ENCODE results near the gene ITGB1. TPM values are rescaled to one million over a fixed set of nuclear protein-coding genes. Genes with fewer than 3 reads are reported as not detected.
"Not testable (repeated sequence)": the region's sequence is repeated elsewhere in the genome, so short reads cannot be mapped to it uniquely, and the experiment has no call there.

Gene ITGB1
- total RNA-seq, 2 donors from 2014 or later: 164 to 259 TPM

- intact Hi-C loops (cut with DNase I): no loop called here
- H3K36me3 ChIP-seq (replicated peaks in 1 of 2; ENCODE audit: insufficient read depth in 1 of 2, low read depth in 2 of 2): peaks cover 6 to 8% of the 10 kb centered on the region in 2 donors
- no peaks in the 10 kb centered on the region for H3K9me3 ChIP-seq
- ATAC-seq: no peak
- H3K27me3 ChIP-seq: no peaks in the 10 kb centered on the region
- H3K4me1 ChIP-seq: peaks cover 6% of the 10 kb centered on the region
- 73 to 75% methylated on average over 3 of the region's 3 CpGs for WGBS, 2 donors
- no peak for DNase-seq
- TF ChIP-seq POLR2A (IDR thresholded peaks at IDR 0.05): no peak
- no peak for TF ChIP-seq CTCF (IDR thresholded peaks at IDR 0.05)
- no peak overlapping the region for H3K27ac ChIP-seq
- H3K4me3 ChIP-seq: no peak overlapping the region
Measured at GRCh38 chr10:32905466-32905865, 52.6 kb downstream of the ITGB1 start.

- WGBS, 2 donors: 89 to 90% methylated on average over 9 of the region's 9 CpGs
- Histone ChIP-seq H3K4me1 (peaks cover 6% of the 10 kb centered on the region), H3K36me3 (replicated peaks in 1 of 2; ENCODE audit: insufficient read depth in 1 of 2, low read depth in 2 of 2) (peaks cover 0 to 8% of the 10 kb centered on the region in 2 donors)
Measured at GRCh38 chr10:32901815-32902214, 56.2 kb downstream of the ITGB1 start.

GRCh38 chr10:32895200-32895968, 62.6 kb downstream of the ITGB1 start:
- WGBS, 2 donors: 79 to 81% methylated on average over 7 of the region's 7 CpGs
- H3K9me3 ChIP-seq; DNase-seq; ATAC-seq; H3K4me1 ChIP-seq; H3K27ac ChIP-seq; H3K36me3 ChIP-seq (replicated peaks in 1 of 2; ENCODE audit: insufficient read depth in 1 of 2, low read depth in 2 of 2); H3K4me3 ChIP-seq; H3K27me3 ChIP-seq; intact Hi-C loops (cut with DNase I): not testable (repeated sequence)

More at GRCh38 chr10:32901815-32902214, 56.2 kb downstream of the ITGB1 start:
- Histone ChIP-seq H3K4me3 (no peak overlapping the region), H3K9me3 (no peaks in the 10 kb centered on the region), H3K27ac (no peak overlapping the region), H3K27me3 (no peaks in the 10 kb centered on the region)
- TF ChIP-seq CTCF (IDR thresholded peaks at IDR 0.05) (no peak), POLR2A (IDR thresholded peaks at IDR 0.05) (no peak)
- DNase-seq (no peak), ATAC-seq (no peak)
- intact Hi-C loops (cut with DNase I): no loop called here

GRCh38 chr10:32893916-32894664, 63.9 kb downstream of the ITGB1 start:
- H3K9me3 ChIP-seq: no peaks in the 10 kb centered on the region
- 89 to 96% methylated on average over 2 of the region's 2 CpGs for WGBS, 2 donors
- no peak for TF ChIP-seq POLR2A (IDR thresholded peaks at IDR 0.05)
- intact Hi-C loops (cut with DNase I): no loop called here
- H3K36me3 ChIP-seq (replicated peaks in 1 of 2; ENCODE audit: insufficient read depth in 1 of 2, low read depth in 2 of 2): peaks cover 0 to 5% of the 10 kb centered on the region in 2 donors
- H3K4me1 ChIP-seq: no peaks in the 10 kb centered on the region
- no peak overlapping the region for H3K4me3 ChIP-seq
- no peaks in the 10 kb centered on the region for H3K27me3 ChIP-seq
- ATAC-seq (no peak), DNase-seq (no peak)
- H3K27ac ChIP-seq: no peak overlapping the region

GRCh38 chr10:32893434-32893833, 64.6 kb downstream of the ITGB1 start:
- TF ChIP-seq POLR2A (IDR thresholded peaks at IDR 0.05) (no peak), CTCF (IDR thresholded peaks at IDR 0.05) (no peak)

More at GRCh38 chr10:32893434-32893833, 64.6 kb downstream of the ITGB1 start:
- Histone ChIP-seq H3K36me3 (replicated peaks in 1 of 2; ENCODE audit: insufficient read depth in 1 of 2, low read depth in 2 of 2) (peaks cover 0 to 5% of the 10 kb centered on the region in 2 donors), H3K4me3 (no peak overlapping the region), H3K4me1 (no peaks in the 10 kb centered on the region), H3K27me3 (no peaks in the 10 kb centered on the region), H3K9me3 (no peaks in the 10 kb centered on the region), H3K27ac (no peak overlapping the region)
- intact Hi-C loops (cut with DNase I): no loop called here
- DNase-seq (no peak), ATAC-seq (no peak)
- WGBS, 2 donors: 73 to 79% methylated on average over 3 of the region's 3 CpGs

Data from body of pancreas (tissue), 4 donors.